ENCODE data around the gene PLD5.
"Not testable (repeated sequence)": the region's sequence is repeated elsewhere in the genome, so short reads cannot be mapped to it uniquely, and the experiment has no call there.

PLD5 gene

GRCh38 chr1:242058582-242058981 lies 465.9 kb downstream of the PLD5 start:
- DNase-seq (ENCODE audit: low read depth): not testable (repeated sequence)

- DNase-seq (ENCODE audit: low read depth): not testable (repeated sequence)
These were observed 466.3 kb downstream of the PLD5 start for GRCh38 chr1:242058181-242058580.

GRCh38 chr1:242057745-242058115 lies 466.8 kb downstream of the PLD5 start:
- no peak for DNase-seq (ENCODE audit: low read depth)

GRCh38 chr1:242056988-242057744 lies 467.3 kb downstream of the PLD5 start:
- no peak for DNase-seq (ENCODE audit: low read depth)

- no peak for DNase-seq (ENCODE audit: low read depth)
These were observed 468.7 kb downstream of the PLD5 start for GRCh38 chr1:242055749-242056320.

- no peak for DNase-seq (ENCODE audit: low read depth)
These were observed 481.3 kb downstream of the PLD5 start for GRCh38 chr1:242043165-242043564.

GRCh38 chr1:242034392-242034791 lies 490.1 kb downstream of the PLD5 start:
- no peak for DNase-seq (ENCODE audit: low read depth)

GRCh38 chr1:242033447-242033846 lies 491.1 kb downstream of the PLD5 start:
- DNase-seq (ENCODE audit: low read depth): no peak

All from activated T-cell treated with anti-CD3 and anti-CD28 coated beads for 24 hours (primary cell).